Measurements from ENCODE around the gene CDC42BPB. TPM values are rescaled to one million over a fixed set of nuclear protein-coding genes. Genes with fewer than 3 reads are reported as not detected.

Gene CDC42BPB
- total and polyA plus RNA-seq, 2 of the 13 experiments (the other 11 are each of a cell fraction or from before 2014, with no cell fraction given): 19.7 to 32.3 TPM

DNA sequence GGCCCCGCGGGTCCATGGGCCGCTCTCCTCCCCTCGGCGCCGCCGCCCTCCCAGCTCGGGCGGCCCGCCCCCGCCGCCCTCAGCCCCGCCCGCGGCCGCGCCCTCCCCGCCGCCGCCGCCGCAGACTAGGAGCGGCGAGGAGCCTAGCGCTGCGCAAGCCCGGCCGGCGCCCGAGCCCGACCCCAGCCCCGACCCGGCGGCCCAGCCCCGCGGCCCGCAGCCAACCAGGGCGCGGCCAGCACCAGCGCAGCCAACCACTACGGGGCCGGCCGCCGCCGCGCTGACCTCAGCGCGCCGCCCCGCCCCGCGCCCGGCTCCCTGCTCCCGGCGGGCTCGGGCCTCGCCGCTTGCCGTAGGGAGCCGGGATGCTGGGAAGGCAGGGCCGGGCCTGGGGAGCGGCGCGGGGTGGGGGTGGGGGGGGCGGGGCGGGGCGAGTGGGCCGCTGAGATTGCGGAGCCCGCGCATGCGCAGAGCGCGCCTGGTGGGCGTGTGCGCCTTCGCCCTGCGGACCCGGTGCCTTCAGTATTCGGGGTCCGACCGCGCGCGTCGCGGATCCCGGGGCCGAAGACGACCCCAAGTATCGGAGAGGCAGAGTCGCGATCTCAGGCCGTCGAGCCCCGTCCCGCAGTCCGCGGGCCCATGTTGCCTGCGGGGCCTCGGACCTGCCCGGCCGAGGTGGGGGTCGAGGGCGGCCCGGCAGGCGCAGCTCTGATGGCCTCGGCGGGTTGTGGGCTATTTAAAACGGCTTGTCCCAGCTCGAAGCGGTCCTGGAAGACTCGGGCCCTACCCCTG, at the start of gene CDC42BPB (continued):
- TF ChIP-seq ZNF275 (CRISPR knock-in tag; IDR thresholded peaks at IDR 0.05; ENCODE audit: borderline replicate concordance) (no peak), ZMYM4 (CRISPR knock-in tag; IDR thresholded peaks at IDR 0.05) (peak; percentile 67), ZNF772 (CRISPR knock-in tag; IDR thresholded peaks at IDR 0.05) (0 out of 2 replicates have a peak, but pooled peaks have one; percentile 35), EP300 (IDR thresholded peaks at IDR 0.05; ENCODE audit: low read depth in 2 of 2, low read length in 2 of 2) (no peak), EP300 (CRISPR knock-in tag; IDR thresholded peaks at IDR 0.05; ENCODE audit: borderline replicate concordance) (no peak), TMF1 (CRISPR knock-in tag; IDR thresholded peaks at IDR 0.05; ENCODE audit: low read depth) (no peak), SP4 (CRISPR knock-in tag; IDR thresholded peaks at IDR 0.05) (no peak; the same call in 1 of the 2 replicates), ZNF839 (CRISPR knock-in tag; IDR thresholded peaks at IDR 0.05; ENCODE audit: borderline replicate concordance) (0 out of 2 replicates have a peak, but pooled peaks have one; percentile 53), GATAD1 (CRISPR knock-in tag; IDR thresholded peaks at IDR 0.05) (no peak), SAP130 (CRISPR knock-in tag; IDR thresholded peaks at IDR 0.05; ENCODE audit: low read depth) (no peak; the same call in 1 of the 2 replicates), MYC (CRISPR knock-in tag; IDR thresholded peaks at IDR 0.05; ENCODE audit: borderline replicate concordance) (peak; percentile 46; the same call in 1 of the 2 replicates), ZMYM3 (CRISPR knock-in tag; IDR thresholded peaks at IDR 0.05) (no peak), JUN (CRISPR knock-in tag; IDR thresholded peaks at IDR 0.05) (no peak), ATF2 (CRISPR knock-in tag; IDR thresholded peaks at IDR 0.05) (no peak), SSRP1 (CRISPR knock-in tag; IDR thresholded peaks at IDR 0.05) (no peak), GFI1 (CRISPR knock-in tag; IDR thresholded peaks at IDR 0.05; ENCODE audit: borderline replicate concordance) (peak; percentile 99), ZBTB8A (CRISPR knock-in tag; IDR thresholded peaks at IDR 0.05; ENCODE audit: borderline replicate concordance, low read depth) (no peak)
- TF ChIP-seq, protein P1, sequence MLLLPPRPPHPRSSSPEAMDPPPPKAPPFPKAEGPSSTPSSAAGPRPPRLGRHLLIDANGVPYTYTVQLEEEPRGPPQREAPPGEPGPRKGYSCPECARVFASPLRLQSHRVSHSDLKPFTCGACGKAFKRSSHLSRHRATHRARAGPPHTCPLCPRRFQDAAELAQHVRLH (CRISPR knock-in tag; IDR thresholded peaks at IDR 0.05; ENCODE audit: borderline replicate concordance, low read depth): peak; percentile 25; the same call in 1 of the 2 replicates
- TF ChIP-seq, protein P2, sequence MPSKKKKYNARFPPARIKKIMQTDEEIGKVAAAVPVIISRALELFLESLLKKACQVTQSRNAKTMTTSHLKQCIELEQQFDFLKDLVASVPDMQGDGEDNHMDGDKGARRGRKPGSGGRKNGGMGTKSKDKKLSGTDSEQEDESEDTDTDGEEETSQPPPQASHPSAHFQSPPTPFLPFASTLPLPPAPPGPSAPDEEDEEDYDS (CRISPR knock-in tag; IDR thresholded peaks at IDR 0.05): no peak
